Measurements from ENCODE around the gene SRPK3. TPM values are rescaled to one million over a fixed set of nuclear protein-coding genes. Genes with fewer than 3 reads are reported as not detected.

The SRPK3 gene
- polyA plus RNA-seq, 3 donors: 0.81 to 2.1 (median 1.9) TPM

GRCh38 chrX:153778181-153778580 is 2.7 kb upstream of the SRPK3 start:
- DNase-seq (ENCODE audit: extremely low read depth in 1 of 11, low read depth in 9 of 11, low spot score in 4 of 11): no peak

GRCh38 chrX:153778684-153779101 is 2.1 kb upstream of the SRPK3 start:
- no peak for DNase-seq (ENCODE audit: extremely low read depth in 1 of 11, low read depth in 9 of 11, low spot score in 4 of 11)

GRCh38 chrX:153779891-153780677 is 757 bp upstream of the SRPK3 start:
- DNase-seq (ENCODE audit: extremely low read depth in 1 of 11, low read depth in 9 of 11, low spot score in 4 of 11): no peak

- DNase-seq (ENCODE audit: extremely low read depth in 1 of 11, low read depth in 9 of 11, low spot score in 4 of 11): no peak
Observed at GRCh38 chrX:153781428-153782047, 697 bp downstream of the SRPK3 start.

- DNase-seq (ENCODE audit: extremely low read depth in 1 of 11, low read depth in 9 of 11, low spot score in 4 of 11): no peak
Observed at GRCh38 chrX:153782313-153782712, 1.5 kb downstream of the SRPK3 start.

- no peak for DNase-seq (ENCODE audit: extremely low read depth in 1 of 11, low read depth in 9 of 11, low spot score in 4 of 11)
Observed at GRCh38 chrX:153782871-153783270, 2.0 kb downstream of the SRPK3 start.

- DNase-seq (ENCODE audit: extremely low read depth in 1 of 11, low read depth in 9 of 11, low spot score in 4 of 11): no peak
Observed at GRCh38 chrX:153783378-153784013, 2.7 kb downstream of the SRPK3 start.

- no peak for DNase-seq (ENCODE audit: extremely low read depth in 1 of 11, low read depth in 9 of 11, low spot score in 4 of 11)
Observed at GRCh38 chrX:153784325-153784967, 3.6 kb downstream of the SRPK3 start.

- DNase-seq (ENCODE audit: extremely low read depth in 1 of 11, low read depth in 9 of 11, low spot score in 4 of 11): no peak
Observed at GRCh38 chrX:153786669-153787068, 5.8 kb downstream of the SRPK3 start.

- DNase-seq (ENCODE audit: extremely low read depth in 1 of 11, low read depth in 9 of 11, low spot score in 4 of 11): no peak
Observed at GRCh38 chrX:153789654-153790053, 8.8 kb downstream of the SRPK3 start.

- no peak for DNase-seq (ENCODE audit: extremely low read depth in 1 of 11, low read depth in 9 of 11, low spot score in 4 of 11)
Observed at GRCh38 chrX:153791104-153791852, 10.4 kb downstream of the SRPK3 start.

GRCh38 chrX:153792368-153792767 is 11.5 kb downstream of the SRPK3 start:
- no peak for DNase-seq (ENCODE audit: extremely low read depth in 1 of 11, low read depth in 9 of 11, low spot score in 4 of 11)

- no peak for DNase-seq (ENCODE audit: extremely low read depth in 1 of 11, low read depth in 9 of 11, low spot score in 4 of 11)
Observed at GRCh38 chrX:153793291-153793690, 12.4 kb downstream of the SRPK3 start.

GRCh38 chrX:153794018-153794896 is 13.4 kb downstream of the SRPK3 start, which contains the start of the genes IDH3G and SSR4:
IDH3G (minus strand) TSS chrX:153794375; CDS start chrX:153794326, 49 bp downstream.
SSR4 (plus strand) TSS chrX:153794668; CDS start chrX:153794688, 20 bp downstream.
- DNase-seq (ENCODE audit: extremely low read depth in 1 of 11, low read depth in 9 of 11, low spot score in 4 of 11): peak; percentile 72 to 91 (median 87)

GRCh38 chrX:153794897-153795816 is 14.3 kb downstream of the SRPK3 start:
- DNase-seq (ENCODE audit: extremely low read depth in 1 of 11, low read depth in 9 of 11, low spot score in 4 of 11): no peak

- DNase-seq (ENCODE audit: extremely low read depth in 1 of 11, low read depth in 9 of 11, low spot score in 4 of 11): no peak
Observed at GRCh38 chrX:153797415-153798015, 16.7 kb downstream of the SRPK3 start.
